SK-N-SH (cell line): ENCODE measurements around the gene CHIC2. TPM values are rescaled to one million over a fixed set of nuclear protein-coding genes. Genes with fewer than 3 reads are reported as not detected.

Experiments
- CHD2 ChIP-seq: fragments of 150-350 bp; IDR thresholded peaks from 2 replicates; pipeline ENCODE4 v1.6.1; 2018; ENCODE audit warnings: low read length; ENCODE audit not compliant: partially characterized antibody
- CTCF ChIP-seq: fragments of 200-600 bp; sonication (generic); IDR thresholded peaks from 2 replicates; pipeline ENCODE4 v1.6.1; 2017; ENCODE audit warnings: antibody characterized with exemption, mild to moderate bottlenecking, moderate library complexity
- ELF1 ChIP-seq: IDR thresholded peaks from 2 replicates; pipeline ENCODE4 v1.4.0; 2012
- EP300 ChIP-seq, 2 experiments: IDR thresholded peaks; 2 replicates each; pipeline versions ENCODE4 v1.4.0 to v1.6.1; 2012; ENCODE audit warnings: borderline replicate concordance in 1 of 2, low read depth in 1 of 2, low read length in 1 of 2
- EZH2phosphoT487 ChIP-seq: fragments of 200-600 bp; sonication (generic); IDR thresholded peaks from 2 replicates; pipeline ENCODE4 v1.6.1; 2017; ENCODE audit warnings: low read depth, mixed run types, mild to moderate bottlenecking, antibody characterized with exemption, moderate library complexity, borderline replicate concordance
- FOSL2 ChIP-seq: IDR thresholded peaks from 2 replicates; pipeline ENCODE4 v1.4.0; 2012; ENCODE audit warnings: low read depth, mild to moderate bottlenecking, moderate library complexity, borderline replicate concordance
- FOXJ3 ChIP-seq: sonication (generic); formaldehyde crosslinking; IDR thresholded peaks from 2 replicates; pipeline ENCODE4 v1.5.1; 2020; ENCODE audit warnings: mild to moderate bottlenecking, missing genetic modification reagents
- FOXM1 ChIP-seq: IDR thresholded peaks from 2 replicates; pipeline ENCODE4 v1.4.0; 2012; ENCODE audit warnings: low read depth, mild to moderate bottlenecking
- GABPA ChIP-seq: IDR thresholded peaks from 2 replicates; pipeline ENCODE4 v1.4.0; 2012; ENCODE audit warnings: low read depth, mild to moderate bottlenecking
- GATA2 ChIP-seq: sonication (generic); formaldehyde crosslinking; IDR thresholded peaks from 2 replicates; pipeline ENCODE4 v1.5.0; 2020; ENCODE audit warnings: mild to moderate bottlenecking, missing genetic modification reagents
- IRF3 ChIP-seq: fragments of 150-350 bp; IDR thresholded peaks from 2 replicates; pipeline ENCODE4 v1.6.1; 2016; ENCODE audit warnings: mild to moderate bottlenecking, low read depth, low read length
- MEF2A ChIP-seq: IDR thresholded peaks from 2 replicates; pipeline ENCODE4 v1.4.0; 2012; ENCODE audit warnings: low read depth, borderline replicate concordance
- MXI1 ChIP-seq: IDR thresholded peaks from 2 replicates; pipeline ENCODE4 v1.6.1; 2012; ENCODE audit warnings: mild to moderate bottlenecking, low read depth, low read length, improper control_type of control experiment
- NRF1 ChIP-seq: IDR thresholded peaks from 2 replicates; pipeline ENCODE4 v1.6.1; 2012; ENCODE audit warnings: low read depth, mild to moderate bottlenecking, low read length
- PBX3 ChIP-seq: IDR thresholded peaks from 2 replicates; pipeline ENCODE4; 2012
- RAD21 ChIP-seq: IDR thresholded peaks from 2 replicates; pipeline ENCODE4 v1.6.1; 2012; ENCODE audit warnings: mild to moderate bottlenecking, low read length
- RCOR1 ChIP-seq: fragments of 150-350 bp; IDR thresholded peaks from 2 replicates; pipeline ENCODE4 v1.6.1; 2017; ENCODE audit warnings: antibody characterized with exemption, low read length
- RXRA ChIP-seq: IDR thresholded peaks from 2 replicates; pipeline ENCODE4 v1.4.0; 2012; ENCODE audit warnings: low read depth, mild to moderate bottlenecking, borderline replicate concordance
- SIN3A ChIP-seq: IDR thresholded peaks from 2 replicates; pipeline ENCODE4 v1.6.1; 2012; ENCODE audit warnings: low read depth, mild to moderate bottlenecking, low read length, moderate library complexity, borderline replicate concordance
- TEAD4 ChIP-seq: IDR thresholded peaks from 2 replicates; pipeline ENCODE4 v1.4.0; 2012; ENCODE audit warnings: mild to moderate bottlenecking, borderline replicate concordance; ENCODE audit not compliant: insufficient read depth
- USF1 ChIP-seq: IDR thresholded peaks from 2 replicates; pipeline ENCODE4 v1.4.0; 2012; ENCODE audit warnings: low read depth, borderline replicate concordance
- USF2 ChIP-seq: fragments of 150-350 bp; IDR thresholded peaks from 2 replicates; pipeline ENCODE4 v1.6.1; 2017; ENCODE audit warnings: antibody characterized with exemption, low read length, low read depth, borderline replicate concordance
- YY1 ChIP-seq: IDR thresholded peaks from 2 replicates; pipeline ENCODE4 v1.4.0; 2012; ENCODE audit warnings: low read depth, mild to moderate bottlenecking
- polyA plus RNA-seq, 3 experiments: library from polyadenylated mRNA; depleted of rRNA; stranded (reverse); fragments of >200 nt; gene quantifications; 2 replicates each; pipeline ENCODE4 v1.2.3, GENCODE V29; 2012

Gene CHIC2
- polyA plus RNA-seq, 1 of the 3 experiments (the other 2 are of a cell fraction): 26.8 TPM

- no peak for TF ChIP-seq IRF3
- no peak for TF ChIP-seq CHD2
- no peak for TF ChIP-seq RAD21
- peak; percentile 93 for TF ChIP-seq PBX3
- TF ChIP-seq RCOR1: no peak
- no peak for TF ChIP-seq EZH2phosphoT487
- TF ChIP-seq TEAD4: no peak
- no peak for TF ChIP-seq SIN3A
- TF ChIP-seq FOXJ3 (CRISPR knock-in tag): no peak
- no peak for TF ChIP-seq YY1
- TF ChIP-seq MXI1: no peak
- TF ChIP-seq MEF2A: 0 out of 2 replicates have a peak, but pooled peaks have one; percentile 37
- no peak for TF ChIP-seq CTCF
- TF ChIP-seq ELF1: no peak
- TF ChIP-seq RXRA: no peak
- no peak for TF ChIP-seq FOXM1
- TF ChIP-seq USF1: no peak
- peak; percentile 47; the same call in 1 of the 2 replicates for TF ChIP-seq FOSL2
- no peak for TF ChIP-seq USF2
- no peak for TF ChIP-seq EP300 (IDR thresholded peaks at IDR 0.05; ENCODE audit: borderline replicate concordance in 1 of 2, low read depth in 1 of 2, low read length in 1 of 2)
- TF ChIP-seq NRF1: no peak
- no peak for TF ChIP-seq GABPA
- no peak for TF ChIP-seq GATA2 (CRISPR knock-in tag)
Measured at GRCh38 chr4:54085284-54085683, 20.9 kb upstream of the CHIC2 start (continued).
